ENCODE data around the gene AFF1.
"Not testable (repeated sequence)": the region's sequence is repeated elsewhere in the genome, so short reads cannot be mapped to it uniquely, and the experiment has no call there.

The AFF1 gene

GRCh38 chr4:87011340-87012034 is 76.7 kb downstream of the AFF1 start:
- no peak for DNase-seq (ENCODE audit: low spot score)

GRCh38 chr4:87012265-87012953 is 77.6 kb downstream of the AFF1 start:
- DNase-seq (ENCODE audit: low spot score) = no peak

DNA sequence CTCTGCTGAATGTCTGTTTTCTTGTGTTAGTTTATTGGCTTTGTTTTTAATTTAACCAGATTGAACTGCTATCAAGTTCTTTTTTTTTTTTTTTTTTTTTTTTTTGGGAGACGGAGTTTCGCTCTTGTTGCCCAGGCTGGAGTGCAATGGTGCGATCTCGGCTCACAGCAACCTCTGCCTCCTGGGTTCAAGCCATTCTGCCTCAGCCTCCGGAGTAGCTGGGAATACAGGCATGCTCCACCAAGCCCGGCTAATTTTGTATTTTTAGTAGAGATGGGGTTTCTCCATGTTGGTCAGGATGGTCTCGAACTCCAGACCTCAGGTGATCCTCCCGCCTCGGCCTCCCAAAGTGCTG is 78.1 kb downstream of the AFF1 start:
- DNase-seq (ENCODE audit: low spot score) = not testable (repeated sequence)

GRCh38 chr4:87014284-87014782 is 79.5 kb downstream of the AFF1 start:
- DNase-seq (ENCODE audit: low spot score) = no peak

- no peak for DNase-seq (ENCODE audit: low spot score)
Measured at GRCh38 chr4:87015416-87015815, 80.6 kb downstream of the AFF1 start.

- no peak for DNase-seq (ENCODE audit: low spot score)
Measured at GRCh38 chr4:87017580-87018342, 83.0 kb downstream of the AFF1 start.

DNA sequence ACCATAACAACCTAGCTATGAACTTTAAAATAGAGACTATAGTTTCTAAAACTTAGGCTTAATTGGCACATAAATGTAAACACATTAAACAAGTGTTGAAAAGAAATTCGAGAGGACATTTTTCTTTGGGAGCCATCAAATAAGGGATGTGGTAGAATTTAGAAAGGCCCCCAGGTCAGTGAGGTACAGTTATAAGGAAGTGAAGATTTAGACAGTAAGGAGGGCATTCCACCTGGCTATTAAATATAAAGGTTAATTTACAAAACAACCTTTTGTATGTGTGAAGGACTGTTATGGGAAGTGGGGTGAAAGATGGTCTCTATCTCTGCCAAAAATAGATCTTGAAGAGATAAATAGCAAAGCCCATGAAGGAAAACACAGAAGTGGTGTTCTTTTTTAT is 83.9 kb downstream of the AFF1 start:
- no peak for DNase-seq (ENCODE audit: low spot score)

DNA sequence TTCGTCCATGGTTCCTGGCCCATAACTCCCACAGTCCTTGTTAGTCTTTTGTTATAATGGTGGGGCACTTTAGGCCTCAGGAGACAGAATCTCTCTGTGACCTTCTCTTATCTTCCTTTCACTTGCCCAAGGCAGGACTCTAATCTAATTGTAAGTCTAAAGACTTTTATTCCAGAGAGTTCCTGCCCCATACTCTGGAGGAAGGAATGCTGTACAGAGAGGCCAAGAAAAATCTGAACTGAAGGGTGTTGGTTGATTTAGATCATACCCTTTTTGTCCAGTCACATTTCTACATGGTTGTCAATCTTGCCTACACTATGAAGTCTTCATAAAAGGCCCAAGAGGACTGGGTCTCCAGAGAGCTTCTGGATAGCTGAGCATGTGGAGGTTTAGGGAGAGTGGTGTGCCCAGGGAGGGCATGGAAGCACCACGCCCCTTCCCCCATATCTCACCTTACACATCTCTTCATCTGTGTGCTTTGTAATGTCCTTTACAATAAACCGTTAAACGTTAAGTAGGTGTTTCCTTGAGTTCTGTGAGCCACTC is 84.5 kb downstream of the AFF1 start:
- no peak for DNase-seq (ENCODE audit: low spot score)

GRCh38 chr4:87019898-87020297 is 85.1 kb downstream of the AFF1 start:
- no peak for DNase-seq (ENCODE audit: low spot score)

DNA sequence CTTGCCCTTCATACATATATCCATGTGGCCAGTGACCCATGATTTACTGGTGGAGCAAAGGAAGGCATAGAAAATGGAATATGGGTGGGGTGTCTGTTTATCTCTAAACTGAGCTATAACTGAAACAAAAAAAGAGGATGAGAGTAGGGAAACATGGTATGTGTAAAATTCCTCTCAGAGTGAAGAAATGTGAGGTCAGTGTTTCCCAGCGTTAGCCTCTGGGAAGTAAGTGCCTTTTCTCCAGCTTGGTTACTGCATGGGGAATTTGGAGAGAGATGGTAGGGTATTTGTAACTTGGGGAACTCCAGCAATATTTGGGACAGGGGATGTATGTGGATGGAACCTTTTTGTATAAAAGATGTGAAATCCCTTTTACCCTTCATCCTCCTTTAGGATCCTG is 89.4 kb downstream of the AFF1 start:
- DNase-seq (ENCODE audit: low spot score) = no peak

GRCh38 chr4:87025023-87025613 is 90.3 kb downstream of the AFF1 start:
- DNase-seq (ENCODE audit: low spot score) = no peak

DNA sequence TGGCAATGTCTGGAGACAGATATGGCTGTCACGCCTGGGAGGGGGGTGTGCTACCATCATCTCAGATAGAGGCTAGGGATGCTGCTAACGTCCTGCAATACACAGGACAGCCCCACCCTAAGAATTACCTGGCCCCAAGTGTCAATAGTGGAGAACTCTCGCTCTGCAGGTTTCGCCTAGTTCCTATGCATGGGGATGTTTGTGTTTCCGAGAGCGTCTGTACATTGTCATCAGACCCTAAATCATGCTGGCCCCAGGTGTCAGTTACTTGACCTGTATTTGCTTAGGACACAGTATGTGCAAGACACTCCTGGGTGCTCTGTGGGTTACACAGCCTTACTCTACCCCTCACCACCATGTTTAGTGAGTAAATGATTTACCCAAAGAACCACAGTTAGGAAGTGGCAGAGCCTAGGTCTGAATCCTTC is 90.8 kb downstream of the AFF1 start:
- DNase-seq (ENCODE audit: low spot score) = no peak

- no peak for DNase-seq (ENCODE audit: low spot score)
Measured at GRCh38 chr4:87026800-87027495, 92.1 kb downstream of the AFF1 start.

DNA sequence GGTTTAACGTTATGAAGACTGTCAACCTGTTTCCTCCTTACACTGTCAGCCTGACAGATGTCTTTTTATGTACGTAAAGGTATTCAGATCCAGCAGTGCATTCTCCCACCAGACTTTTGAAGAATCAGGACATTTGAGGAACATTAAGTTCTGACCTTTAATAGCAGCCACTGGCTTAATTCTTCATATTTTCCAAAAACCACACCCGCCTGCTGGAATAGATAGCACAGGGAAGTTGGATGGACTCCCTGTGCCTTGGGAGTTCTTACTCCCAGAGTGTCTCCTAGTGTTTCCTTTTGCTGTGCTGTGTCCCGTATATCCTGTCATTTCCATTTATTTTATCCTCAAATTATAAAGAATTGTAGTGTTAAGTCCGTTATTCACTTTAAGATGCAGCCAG is 94.5 kb downstream of the AFF1 start:
- DNase-seq (ENCODE audit: low spot score) = no peak

DNA sequence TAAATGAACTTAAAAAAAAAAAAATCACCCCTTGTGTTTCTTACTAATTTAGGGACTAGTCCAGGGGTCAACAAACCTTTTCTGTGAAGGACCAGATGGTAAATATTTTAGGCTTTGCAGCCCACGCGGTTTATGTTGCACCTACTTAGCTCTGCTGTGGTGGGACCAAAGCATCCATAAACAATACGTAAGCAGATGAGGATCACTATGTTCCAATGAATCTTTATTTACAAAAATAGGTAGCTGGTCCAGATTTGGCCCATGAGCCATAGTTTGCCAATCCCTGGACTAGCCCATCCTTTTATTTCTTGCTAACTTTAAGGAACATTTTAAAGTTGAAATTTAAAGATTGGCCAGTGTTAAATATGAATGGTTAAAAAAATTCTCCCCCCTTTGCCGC is 95.3 kb downstream of the AFF1 start:
- DNase-seq (ENCODE audit: low spot score) = no peak

- no peak for DNase-seq (ENCODE audit: low spot score)
Measured at GRCh38 chr4:87030755-87031441, 96.1 kb downstream of the AFF1 start.

GRCh38 chr4:87031920-87032319 is 97.1 kb downstream of the AFF1 start:
- DNase-seq (ENCODE audit: low spot score) = no peak

DNA sequence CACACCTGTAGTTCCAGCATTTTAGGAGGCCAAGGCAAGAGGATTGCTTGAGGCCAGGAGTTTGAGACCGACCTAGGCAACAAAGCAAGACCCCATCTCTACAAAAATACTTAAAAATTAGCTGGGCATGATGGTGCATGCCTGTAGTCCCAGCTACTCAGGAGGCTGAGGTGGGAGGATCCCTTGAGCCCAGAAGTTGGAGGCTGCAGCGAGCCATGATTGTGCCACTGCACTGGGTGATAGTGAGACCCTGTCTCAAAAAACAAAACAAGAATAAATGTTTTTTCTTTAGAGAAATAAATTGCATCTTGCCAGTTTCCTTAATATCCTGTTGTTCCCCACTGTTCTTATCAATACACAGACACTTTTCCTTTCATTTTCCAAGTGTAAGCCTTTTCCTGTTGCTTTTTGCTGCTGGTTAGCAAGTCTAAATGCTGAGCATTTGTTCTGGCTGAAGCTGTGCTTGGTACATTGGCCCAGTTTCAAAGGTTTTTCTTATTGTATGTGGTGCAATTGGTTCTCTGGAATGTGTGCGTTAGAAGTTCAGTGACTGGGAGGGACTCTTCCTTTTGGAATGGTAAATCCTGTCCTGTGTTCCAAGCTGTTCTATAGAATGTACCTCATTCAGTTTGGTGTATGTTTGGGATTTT is 98.2 kb downstream of the AFF1 start:
- DNase-seq (ENCODE audit: low spot score) = no peak

- no peak for DNase-seq (ENCODE audit: low spot score)
Measured at GRCh38 chr4:87033902-87034301, 99.1 kb downstream of the AFF1 start.

DNA sequence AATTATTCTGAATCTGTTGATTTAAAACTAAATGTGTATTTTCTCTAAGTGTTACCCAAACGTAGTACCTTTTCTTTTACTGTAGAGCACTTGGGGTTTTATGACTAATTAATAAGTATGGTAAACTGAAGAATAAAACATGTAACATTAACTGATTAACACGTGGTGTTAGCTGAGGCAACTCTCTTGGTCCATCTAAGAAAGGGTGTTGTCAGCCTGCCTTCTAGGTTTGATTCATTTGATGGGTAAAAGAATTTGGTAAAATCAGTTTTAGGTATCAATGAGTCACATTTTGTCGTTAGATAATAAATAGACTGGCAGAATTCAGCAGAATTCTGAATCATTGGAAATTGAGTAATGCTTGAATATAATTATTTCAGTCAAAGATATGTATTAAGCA is 99.7 kb downstream of the AFF1 start:
- no peak for DNase-seq (ENCODE audit: low spot score)

All from D341Med (cell line).